ENCODE measurements around the gene CDX1.
"Not testable (repeated sequence)": the region's sequence is repeated elsewhere in the genome, so short reads cannot be mapped to it uniquely, and the experiment has no call there.

The CDX1 gene

DNA sequence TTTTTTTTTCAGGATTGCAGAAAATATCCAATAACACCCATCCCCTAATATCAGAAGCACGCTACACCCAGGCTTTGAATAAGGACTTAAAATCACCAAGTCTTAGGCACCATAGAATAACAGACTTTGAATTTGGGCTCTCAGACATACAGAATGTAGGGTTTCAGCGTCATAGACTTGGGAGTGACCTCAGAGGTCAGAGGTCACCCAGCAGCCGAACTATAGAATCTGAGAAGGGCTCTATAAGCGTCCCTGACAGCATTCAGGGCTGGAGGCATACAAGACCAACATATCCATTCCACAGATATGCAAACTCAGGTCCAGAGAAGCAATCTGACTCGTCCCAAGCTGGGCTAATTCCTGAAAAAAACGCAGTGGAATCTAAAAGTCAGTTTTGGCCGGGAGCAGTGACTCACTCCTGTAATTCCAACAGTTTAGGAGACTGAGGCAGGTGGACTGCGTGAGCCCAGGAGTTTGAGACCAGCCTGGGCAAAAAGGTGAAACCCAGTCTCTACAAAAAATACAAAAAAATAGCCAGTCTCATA lies 58.0 kb downstream of the CDX1 start:
- DNase-seq (ENCODE audit: extremely low read depth, low read depth), result no peak
- TF ChIP-seq CTCF (IDR thresholded peaks at IDR 0.05; ENCODE audit: low read depth, low read length, missing control alignments), result no peak
- no peak overlapping the region for H3K4me3 ChIP-seq (replicated peaks; ENCODE audit: low read depth, low read length)

GRCh38 chr5:150227036-150227435 lies 60.5 kb downstream of the CDX1 start:
- no peak for TF ChIP-seq CTCF (IDR thresholded peaks at IDR 0.05; ENCODE audit: low read depth, low read length, missing control alignments)
- no peak for DNase-seq (ENCODE audit: extremely low read depth, low read depth)
- H3K4me3 ChIP-seq (replicated peaks; ENCODE audit: low read depth, low read length), result no peak overlapping the region

DNA sequence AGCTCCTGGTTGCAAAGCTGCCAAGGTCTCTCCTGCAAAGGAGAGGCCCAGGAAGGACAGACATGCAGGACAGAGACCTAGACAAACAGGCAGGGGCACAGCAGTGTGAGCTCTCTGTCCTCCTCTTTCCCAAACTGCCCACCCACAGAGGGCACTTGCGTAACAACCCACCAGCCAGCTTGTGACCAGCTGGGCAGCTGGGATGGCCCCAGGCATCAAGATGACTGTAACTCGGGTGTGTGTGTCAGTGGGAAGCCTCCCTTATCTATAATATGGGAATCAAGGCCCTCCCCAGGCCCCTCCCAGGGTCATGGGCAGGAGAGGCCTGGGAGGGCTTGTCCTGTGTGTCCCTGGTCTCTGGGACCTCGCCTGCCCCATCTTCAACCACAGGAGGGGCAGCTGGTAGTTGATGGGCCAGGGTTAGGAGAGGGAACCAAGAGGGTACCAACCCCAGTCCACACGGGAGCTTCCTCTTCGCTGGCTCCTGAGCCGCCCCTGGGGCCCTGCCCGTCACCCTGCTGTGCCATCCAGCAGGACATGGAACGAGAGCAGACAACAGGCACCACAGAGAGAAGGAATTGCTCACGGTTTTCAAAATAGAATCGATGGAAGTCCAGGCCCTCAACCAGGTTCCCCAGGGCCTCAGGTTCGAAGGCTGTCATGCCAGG lies 61.2 kb downstream of the CDX1 start:
- no peak for DNase-seq (ENCODE audit: extremely low read depth, low read depth)
- no peak overlapping the region for H3K4me3 ChIP-seq (replicated peaks; ENCODE audit: low read depth, low read length)
- no peak for TF ChIP-seq CTCF (IDR thresholded peaks at IDR 0.05; ENCODE audit: low read depth, low read length, missing control alignments)

DNA sequence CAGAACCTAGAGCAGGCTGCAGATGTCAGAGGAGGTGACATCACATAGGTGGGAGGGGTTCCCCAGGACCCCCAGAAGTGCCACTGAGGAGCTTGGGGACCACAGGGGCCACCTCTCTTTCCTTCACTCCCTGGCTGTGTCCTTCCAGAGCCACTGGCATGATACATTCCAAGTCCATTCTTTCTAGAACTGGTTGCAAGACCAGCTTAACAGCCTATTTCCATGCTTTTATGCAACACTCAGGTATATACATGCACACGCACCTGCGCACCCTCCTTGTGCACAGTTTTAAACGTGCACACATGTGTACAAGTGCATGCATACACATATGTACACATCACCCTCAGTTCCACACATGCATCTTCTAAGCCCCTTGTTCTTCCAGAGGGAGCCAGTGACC lies 63.0 kb downstream of the CDX1 start:
- H3K4me3 ChIP-seq (replicated peaks; ENCODE audit: low read depth, low read length), result no peak overlapping the region
- DNase-seq (ENCODE audit: extremely low read depth, low read depth), result no peak
- TF ChIP-seq CTCF (IDR thresholded peaks at IDR 0.05; ENCODE audit: low read depth, low read length, missing control alignments), result no peak

GRCh38 chr5:150230842-150231241 lies 64.3 kb downstream of the CDX1 start:
- TF ChIP-seq CTCF (IDR thresholded peaks at IDR 0.05; ENCODE audit: low read depth, low read length, missing control alignments), result no peak
- H3K4me3 ChIP-seq (replicated peaks; ENCODE audit: low read depth, low read length), result no peak overlapping the region
- no peak for DNase-seq (ENCODE audit: extremely low read depth, low read depth)

GRCh38 chr5:150233706-150234105 lies 67.1 kb downstream of the CDX1 start:
- DNase-seq (ENCODE audit: extremely low read depth, low read depth); H3K4me3 ChIP-seq (replicated peaks; ENCODE audit: low read depth, low read length): not testable (repeated sequence)

Data from HFF-Myc (cell line).